ENCODE results near the gene SLC44A1. TPM values are rescaled to one million over a fixed set of nuclear protein-coding genes. Genes with fewer than 3 reads are reported as not detected.

Gene SLC44A1
- total and polyA plus RNA-seq, 2 of the 13 experiments (the other 11 are each of a cell fraction or from before 2014, with no cell fraction given): 21.4 to 40.8 TPM

DNA sequence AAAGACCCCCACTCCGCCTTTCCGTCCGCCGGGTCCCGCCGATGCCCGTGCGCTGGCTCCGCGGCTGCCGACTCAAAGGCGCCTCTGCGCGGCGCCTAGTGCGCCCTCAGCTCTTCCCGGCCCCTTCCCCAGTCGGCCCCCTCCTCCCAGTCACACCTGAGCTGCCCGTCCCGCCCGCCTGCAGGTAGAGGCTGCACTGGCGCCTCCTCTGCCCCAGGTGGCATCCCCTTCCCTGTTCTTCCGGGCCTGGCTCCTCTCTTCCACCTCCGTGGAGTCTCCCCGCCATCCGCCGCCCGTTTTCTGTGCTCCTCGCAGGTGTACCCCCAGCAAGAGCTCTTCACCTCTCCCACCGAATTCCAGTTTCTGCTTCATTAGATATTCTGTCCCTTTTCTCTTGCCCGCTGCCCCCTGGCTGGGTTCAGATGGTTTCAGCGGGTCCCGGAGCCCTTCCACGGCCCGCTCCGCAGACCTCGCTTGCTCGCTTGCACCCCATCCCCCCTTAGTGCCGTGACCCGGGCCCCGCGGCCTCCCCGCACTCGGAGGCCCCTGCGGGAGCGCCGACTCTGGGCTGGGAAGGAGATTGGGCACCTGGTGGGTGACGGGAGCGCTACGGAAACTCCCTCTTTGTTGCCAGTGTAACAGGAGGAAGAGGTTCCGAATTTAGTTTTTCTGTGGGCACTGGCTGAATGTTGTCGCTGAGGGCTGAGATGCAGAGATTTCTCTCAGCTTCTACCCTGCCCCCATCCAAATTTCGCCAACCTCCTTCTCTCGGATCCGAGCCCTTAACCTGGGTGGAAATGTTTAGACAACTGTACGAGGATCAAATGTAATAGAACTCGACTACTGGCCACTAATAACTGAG lies 809 bp downstream of the SLC44A1 start (continued):
- TF ChIP-seq, protein P1, sequence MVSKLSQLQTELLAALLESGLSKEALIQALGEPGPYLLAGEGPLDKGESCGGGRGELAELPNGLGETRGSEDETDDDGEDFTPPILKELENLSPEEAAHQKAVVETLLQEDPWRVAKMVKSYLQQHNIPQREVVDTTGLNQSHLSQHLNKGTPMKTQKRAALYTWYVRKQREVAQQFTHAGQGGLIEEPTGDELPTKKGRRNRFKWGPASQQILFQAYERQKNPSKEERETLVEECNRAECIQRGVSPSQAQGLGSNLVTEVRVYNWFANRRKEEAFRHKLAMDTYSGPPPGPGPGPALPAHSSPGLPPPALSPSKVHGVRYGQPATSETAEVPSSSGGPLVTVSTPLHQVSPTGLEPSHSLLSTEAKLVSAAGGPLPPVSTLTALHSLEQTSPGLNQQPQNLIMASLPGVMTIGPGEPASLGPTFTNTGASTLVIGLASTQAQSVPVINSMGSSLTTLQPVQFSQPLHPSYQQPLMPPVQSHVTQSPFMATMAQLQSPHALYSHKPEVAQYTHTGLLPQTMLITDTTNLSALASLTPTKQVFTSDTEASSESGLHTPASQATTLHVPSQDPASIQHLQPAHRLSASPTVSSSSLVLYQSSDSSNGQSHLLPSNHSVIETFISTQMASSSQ (IDR thresholded peaks at IDR 0.05; ENCODE audit: low read depth): no peak
- TF ChIP-seq, protein P1 (CRISPR knock-in tag; IDR thresholded peaks at IDR 0.05; ENCODE audit: borderline replicate concordance): no peak
- TF ChIP-seq ZNF282 (IDR thresholded peaks at IDR 0.05; ENCODE audit: partially characterized antibody) (no peak), ATF7-NPFF (CRISPR knock-in tag; IDR thresholded peaks at IDR 0.05; ENCODE audit: low read depth) (no peak), CHD4 (IDR thresholded peaks at IDR 0.05; ENCODE audit: borderline replicate concordance, low read length) (no peak), ZSCAN20 (CRISPR knock-in tag; IDR thresholded peaks at IDR 0.05; ENCODE audit: borderline replicate concordance) (no peak), PCBP1 (IDR thresholded peaks at IDR 0.05; ENCODE audit: borderline replicate concordance, low read depth, low read length) (0 out of 2 replicates have a peak, but pooled peaks have one; percentile 38), ZFP36 (IDR thresholded peaks at IDR 0.05; ENCODE audit: borderline replicate concordance, low read depth, low read length, partially characterized antibody) (peak; percentile 2), MTF2 (CRISPR knock-in tag; IDR thresholded peaks at IDR 0.05; ENCODE audit: borderline replicate concordance) (0 out of 2 replicates have a peak, but pooled peaks have one; percentile 64), SOX5 (CRISPR knock-in tag; IDR thresholded peaks at IDR 0.05; ENCODE audit: borderline replicate concordance) (no peak), SSRP1 (CRISPR knock-in tag; IDR thresholded peaks at IDR 0.05) (no peak), SP4 (CRISPR knock-in tag; IDR thresholded peaks at IDR 0.05) (no peak), NAIF1 (CRISPR knock-in tag; IDR thresholded peaks at IDR 0.05; ENCODE audit: borderline replicate concordance) (no peak), NKX3-1 (CRISPR knock-in tag; IDR thresholded peaks at IDR 0.05) (no peak), U2AF1 (optimal IDR thresholded peaks at IDR 0.05; ENCODE audit: low read depth, low read length) (no peak), ZMYM3 (CRISPR knock-in tag; IDR thresholded peaks at IDR 0.05) (peak; percentile 42; the same call in 1 of the 2 replicates), ZNF12 (CRISPR knock-in tag; IDR thresholded peaks at IDR 0.05) (no peak), CAMTA2 (CRISPR knock-in tag; IDR thresholded peaks at IDR 0.05; ENCODE audit: borderline replicate concordance) (0 out of 2 replicates have a peak, but pooled peaks have one; percentile 60), HIVEP1 (CRISPR knock-in tag; IDR thresholded peaks at IDR 0.05) (0 out of 2 replicates have a peak, but pooled peaks have one; percentile 26), NFYC (CRISPR knock-in tag; IDR thresholded peaks at IDR 0.05) (no peak)
- TF ChIP-seq, protein P2, sequence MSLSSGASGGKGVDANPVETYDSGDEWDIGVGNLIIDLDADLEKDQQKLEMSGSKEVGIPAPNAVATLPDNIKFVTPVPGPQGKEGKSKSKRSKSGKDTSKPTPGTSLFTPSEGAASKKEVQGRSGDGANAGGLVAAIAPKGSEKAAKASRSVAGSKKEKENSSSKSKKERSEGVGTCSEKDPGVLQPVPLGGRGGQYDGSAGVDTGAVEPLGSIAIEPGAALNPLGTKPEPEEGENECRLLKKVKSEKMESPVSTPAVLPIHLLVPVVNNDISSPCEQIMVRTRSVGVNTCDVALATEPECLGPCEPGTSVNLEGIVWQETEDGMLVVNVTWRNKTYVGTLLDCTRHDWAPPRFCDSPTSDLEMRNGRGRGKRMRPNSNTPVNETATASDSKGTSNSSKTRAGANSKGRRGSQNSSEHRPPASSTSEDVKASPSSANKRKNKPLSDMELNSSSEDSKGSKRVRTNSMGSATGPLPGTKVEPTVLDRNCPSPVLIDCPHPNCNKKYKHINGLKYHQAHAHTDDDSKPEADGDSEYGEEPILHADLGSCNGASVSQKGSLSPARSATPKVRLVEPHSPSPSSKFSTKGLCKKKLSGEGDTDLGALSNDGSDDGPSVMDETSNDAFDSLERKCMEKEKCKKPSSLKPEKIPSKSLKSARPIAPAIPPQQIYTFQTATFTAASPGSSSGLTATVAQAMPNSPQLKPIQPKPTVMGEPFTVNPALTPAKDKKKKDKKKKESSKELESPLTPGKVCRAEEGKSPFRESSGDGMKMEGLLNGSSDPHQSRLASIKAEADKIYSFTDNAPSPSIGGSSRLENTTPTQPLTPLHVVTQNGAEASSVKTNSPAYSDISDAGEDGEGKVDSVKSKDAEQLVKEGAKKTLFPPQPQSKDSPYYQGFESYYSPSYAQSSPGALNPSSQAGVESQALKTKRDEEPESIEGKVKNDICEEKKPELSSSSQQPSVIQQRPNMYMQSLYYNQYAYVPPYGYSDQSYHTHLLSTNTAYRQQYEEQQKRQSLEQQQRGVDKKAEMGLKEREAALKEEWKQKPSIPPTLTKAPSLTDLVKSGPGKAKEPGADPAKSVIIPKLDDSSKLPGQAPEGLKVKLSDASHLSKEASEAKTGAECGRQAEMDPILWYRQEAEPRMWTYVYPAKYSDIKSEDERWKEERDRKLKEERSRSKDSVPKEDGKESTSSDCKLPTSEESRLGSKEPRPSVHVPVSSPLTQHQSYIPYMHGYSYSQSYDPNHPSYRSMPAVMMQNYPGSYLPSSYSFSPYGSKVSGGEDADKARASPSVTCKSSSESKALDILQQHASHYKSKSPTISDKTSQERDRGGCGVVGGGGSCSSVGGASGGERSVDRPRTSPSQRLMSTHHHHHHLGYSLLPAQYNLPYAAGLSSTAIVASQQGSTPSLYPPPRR (CRISPR knock-in tag; IDR thresholded peaks at IDR 0.05; ENCODE audit: borderline replicate concordance): 0 out of 2 replicates have a peak, but pooled peaks have one; percentile 32
